Esophagus squamous epithelium (tissue), 5 donors: ENCODE measurements around the gene SOX6. TPM values are rescaled to one million over a fixed set of nuclear protein-coding genes. Genes with fewer than 3 reads are reported as not detected.
A peak's percentile ranks its signal among the peaks of the same experiment; 100 is the strongest.

Source experiments
- DNase-seq: peaks from one replicate; lab custom pipeline; 2025; lab: John Stamatoyannopoulos, UW
- H3K27ac ChIP-seq, 4 donors: fragments of 200-600 bp; sonication (generic); one replicate each; pipeline ENCODE4 v1.5.1; 2016 to 2019; ENCODE audit warnings: mild to moderate bottlenecking in 1 of 4
- H3K27me3 ChIP-seq, 4 donors: fragments of 200-600 bp; sonication (generic); 1 replicate in 3 of 4; 2 replicates in 1 of 4; pipeline versions ENCODE4 v1.5.1 to v1.6.0; 2017 to 2021; ENCODE audit warnings: antibody characterized with exemption in 1 of 4
- H3K36me3 ChIP-seq, 3 donors: fragments of 200-600 bp; sonication (generic); one replicate each; pipeline ENCODE4 v1.5.1; 2016 to 2019
- H3K4me1 ChIP-seq, 3 donors: fragments of 200-600 bp; sonication (generic); one replicate each; pipeline ENCODE4 v1.5.1; 2017 to 2019
- H3K4me3 ChIP-seq, 4 donors: fragments of 200-600 bp; sonication (generic); 1 replicate in 3 of 4; 2 replicates in 1 of 4; pipeline ENCODE4 v1.5.1; 2016 to 2019; ENCODE audit warnings: mild to moderate bottlenecking in 2 of 4, moderate library complexity in 1 of 4
- H3K9me3 ChIP-seq, 3 donors: fragments of 200-600 bp; sonication (generic); one replicate each; pipeline ENCODE4 v1.5.1; 2016 to 2019
- CTCF ChIP-seq, 6 experiments: fragments of 450-650 bp in 4 of 6; fragments of 200-600 bp in 2 of 6; sonication (generic) in 2 of 6; IDR thresholded peaks; one replicate each; pipeline ENCODE4 v1.5.1; 2016 to 2019; ENCODE audit warnings: antibody characterized with exemption in 6 of 6, mild to moderate bottlenecking in 4 of 6, moderate library complexity in 4 of 6
- POLR2A ChIP-seq, 4 donors: fragments of 450-650 bp; IDR thresholded peaks; one replicate each; pipeline ENCODE4 v1.6.1; 2017; ENCODE audit warnings: antibody characterized with exemption in 4 of 4, mild to moderate bottlenecking in 4 of 4, moderate library complexity in 3 of 4
- WGBS, 2 donors: methylation state at CpG; one replicate each; pipeline ENCODE4 v1.1.5; 2018; 5-methylcytosine and 5-hydroxymethylcytosine counted together
- intact Hi-C: fragments of 100-400 bp; cut with DNase I; formaldehyde crosslinking; loops from one replicate; pipeline ENCODE4 v1.15.0; 2022
- total RNA-seq, 4 donors: library from RNA; depleted of rRNA; stranded (reverse); fragments of >200 nt; gene quantifications; one replicate each; pipeline ENCODE4 v1.1.0, GENCODE V29; 2016
- donor health status: DM: yes; HTN: yes; CAD: no.

Gene SOX6
- total RNA-seq, 4 donors from 2014 or later: 7.8 to 16.0 (median 10.6) TPM

- H3K27me3 ChIP-seq: no peaks in the 10 kb centered on the region
- DNase-seq: no peak
- TF ChIP-seq POLR2A (IDR thresholded peaks at IDR 0.05) (no peak), CTCF (IDR thresholded peaks at IDR 0.05) (no peak)
These were observed 387.1 kb downstream of the SOX6 start for GRCh38 chr11:15969281-15969680.

GRCh38 chr11:15968461-15969130, 387.8 kb downstream of the SOX6 start:
- H3K27me3 ChIP-seq: no peaks in the 10 kb centered on the region
- intact Hi-C loops: no loop called here
- H3K4me1 ChIP-seq: peaks cover 34 to 74% (median 49%) of the 10 kb centered on the region in 3 donors
- no peaks in the 10 kb centered on the region for H3K36me3 ChIP-seq
- H3K4me3 ChIP-seq: peak overlapping the region in 1 of 4 donors; percentile 9
- H3K27ac ChIP-seq: peak overlapping the region; percentile 85 to 94 (median 89)
- no peaks in the 10 kb centered on the region for H3K9me3 ChIP-seq
- 28 to 40% methylated on average over 9 to 10 of the region's 10 CpGs for WGBS, 2 donors
- no peak for DNase-seq
- TF ChIP-seq CTCF (IDR thresholded peaks at IDR 0.05): no peak
- TF ChIP-seq POLR2A (IDR thresholded peaks at IDR 0.05): no peak

More at GRCh38 chr11:15969281-15969680, 387.1 kb downstream of the SOX6 start:
- intact Hi-C loops: no loop called here
- no peaks in the 10 kb centered on the region for H3K9me3 ChIP-seq
- peak overlapping the region; percentile 79 to 94 (median 86) for H3K27ac ChIP-seq
- 10 to 38% methylated on average over 4 of the region's 4 CpGs for WGBS, 2 donors
- H3K4me1 ChIP-seq: peaks cover 34 to 68% (median 49%) of the 10 kb centered on the region in 3 donors
- H3K4me3 ChIP-seq: peak overlapping the region in 3 of 4 donors; percentile 1 to 9 (median 8)
- H3K36me3 ChIP-seq: no peaks in the 10 kb centered on the region

- WGBS, 2 donors: 33 to 47% methylated on average over 2 of the region's 2 CpGs
- Histone ChIP-seq H3K9me3 (no peaks in the 10 kb centered on the region), H3K27me3 (no peaks in the 10 kb centered on the region), H3K36me3 (no peaks in the 10 kb centered on the region), H3K4me1 (peaks cover 34 to 79% (median 49%) of the 10 kb centered on the region in 3 donors), H3K4me3 (no peak overlapping the region), H3K27ac (peak overlapping the region; percentile 85 to 94 (median 89))
- no peak for DNase-seq
- TF ChIP-seq CTCF (IDR thresholded peaks at IDR 0.05) (no peak), POLR2A (IDR thresholded peaks at IDR 0.05) (no peak)
- intact Hi-C loops: no loop called here
These were observed 388.4 kb downstream of the SOX6 start for GRCh38 chr11:15967966-15968365.

- 38 to 46% methylated on average over 2 of the region's 2 CpGs for WGBS, 2 donors
- peak overlapping the region; percentile 85 to 94 (median 89) for H3K27ac ChIP-seq
- H3K4me3 ChIP-seq: no peak overlapping the region
- TF ChIP-seq CTCF (IDR thresholded peaks at IDR 0.05): no peak
- TF ChIP-seq POLR2A (IDR thresholded peaks at IDR 0.05): no peak
- no peak for DNase-seq
- no peaks in the 10 kb centered on the region for H3K27me3 ChIP-seq
- H3K4me1 ChIP-seq: peaks cover 34 to 87% (median 49%) of the 10 kb centered on the region in 3 donors
- intact Hi-C loops: no loop called here
- no peaks in the 10 kb centered on the region for H3K36me3 ChIP-seq
- no peaks in the 10 kb centered on the region for H3K9me3 ChIP-seq
These were observed 389.2 kb downstream of the SOX6 start for GRCh38 chr11:15967166-15967565.

- intact Hi-C loops: no loop called here
These were observed 390.6 kb downstream of the SOX6 start for GRCh38 chr11:15965562-15966250.

More at GRCh38 chr11:15965562-15966250, 390.6 kb downstream of the SOX6 start:
- peaks cover 33 to 92% (median 49%) of the 10 kb centered on the region in 3 donors for H3K4me1 ChIP-seq
- H3K4me3 ChIP-seq: no peak overlapping the region
- H3K36me3 ChIP-seq: no peaks in the 10 kb centered on the region
- no peak for DNase-seq
- H3K27me3 ChIP-seq: no peaks in the 10 kb centered on the region
- peak overlapping the region; percentile 82 to 94 (median 87) for H3K27ac ChIP-seq
- WGBS, 2 donors: 41 to 43% methylated on average over 5 to 7 of the region's 7 CpGs
- no peaks in the 10 kb centered on the region for H3K9me3 ChIP-seq
- TF ChIP-seq CTCF (IDR thresholded peaks at IDR 0.05) (no peak), POLR2A (IDR thresholded peaks at IDR 0.05) (no peak)
